Endothelial cell (in vitro differentiated cells): ENCODE data around the gene RNF145. TPM values are rescaled to one million over a fixed set of nuclear protein-coding genes. Genes with fewer than 3 reads are reported as not detected.

Experiments
- DNase-seq: peaks from one replicate; pipeline ENCODE4 v3.0.0; 2021; ENCODE audit warnings: low spot score
- H3K27ac Mint-ChIP-seq: one replicate; pipeline ENCODE4 v1.8.0; 2021; ENCODE audit warnings: mixed read lengths, inconsistent platforms; ENCODE audit not compliant: unreplicated experiment
- H3K27me3 Mint-ChIP-seq: one replicate; pipeline ENCODE4 v1.8.0; 2021; ENCODE audit warnings: mild to moderate bottlenecking, moderate library complexity, mixed read lengths, inconsistent platforms; ENCODE audit not compliant: unreplicated experiment
- H3K36me3 Mint-ChIP-seq: one replicate; pipeline ENCODE4 v1.8.0; 2021; ENCODE audit warnings: mild to moderate bottlenecking, low read depth, mixed read lengths, inconsistent platforms; ENCODE audit not compliant: unreplicated experiment
- H3K4me1 Mint-ChIP-seq: one replicate; pipeline ENCODE4 v1.8.0; 2021; ENCODE audit warnings: mild to moderate bottlenecking, mixed read lengths, inconsistent platforms; ENCODE audit not compliant: unreplicated experiment
- H3K4me3 Mint-ChIP-seq: one replicate; pipeline ENCODE4 v1.8.0; 2021; ENCODE audit warnings: mild to moderate bottlenecking, mixed read lengths, inconsistent platforms; ENCODE audit not compliant: unreplicated experiment
- H3K9me3 Mint-ChIP-seq: one replicate; pipeline ENCODE4 v1.8.0; 2021; ENCODE audit warnings: mixed read lengths, inconsistent platforms; ENCODE audit not compliant: unreplicated experiment
- CTCF ChIP-seq: fragments of 200-600 bp; sonication (generic); IDR thresholded peaks from one replicate; pipeline ENCODE4 v1.5.0; 2021; ENCODE audit warnings: antibody characterized with exemption; ENCODE audit not compliant: unreplicated experiment
- total RNA-seq: library from RNA; stranded (reverse); fragmentation: NEBNext Ultra II Directional; extraction: Animal tissue kit (Norgen Biotek cat#: 25700); gene quantifications from one replicate; pipeline ENCODE4 v1.2.1, GENCODE V29; 2021; ENCODE audit not compliant: unreplicated experiment

RNF145 gene
- total RNA-seq, 1 donor from 2014 or later, result 102 TPM

DNA sequence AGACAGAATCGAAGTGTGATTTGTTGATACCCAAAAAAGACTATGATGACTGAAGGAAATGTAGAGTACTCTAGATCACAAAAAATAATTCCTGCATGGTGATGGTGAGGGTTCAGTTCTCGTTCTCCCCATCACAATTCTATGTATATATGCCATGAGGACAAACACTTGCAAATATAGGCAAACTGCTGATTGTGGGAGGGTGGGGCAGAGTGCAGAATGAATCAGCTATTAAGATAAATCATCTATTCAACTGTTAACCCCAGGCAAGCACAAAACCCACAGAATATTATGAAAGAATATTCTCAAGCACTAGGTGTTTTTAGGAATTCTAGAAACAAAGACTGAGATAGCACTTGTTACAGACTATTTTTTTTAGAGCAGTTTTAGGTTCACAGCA, 39.8 kb upstream of the RNF145 start:
- H3K36me3 Mint-ChIP-seq, result no peaks in the 10 kb centered on the region
- H3K4me3 Mint-ChIP-seq, result no peak overlapping the region
- no peaks in the 10 kb centered on the region for H3K27me3 Mint-ChIP-seq
- TF ChIP-seq CTCF, result no peak
- no peak overlapping the region for H3K27ac Mint-ChIP-seq
- DNase-seq, result no peak
- no peaks in the 10 kb centered on the region for H3K4me1 Mint-ChIP-seq
- no peaks in the 10 kb centered on the region for H3K9me3 Mint-ChIP-seq

GRCh38 chr5:159244890-159245289, 35.5 kb upstream of the RNF145 start:
- H3K27me3 Mint-ChIP-seq, result no peaks in the 10 kb centered on the region
- H3K9me3 Mint-ChIP-seq, result no peaks in the 10 kb centered on the region
- H3K27ac Mint-ChIP-seq, result no peak overlapping the region
- no peak overlapping the region for H3K4me3 Mint-ChIP-seq
- no peaks in the 10 kb centered on the region for H3K36me3 Mint-ChIP-seq
- peaks cover 7% of the 10 kb centered on the region for H3K4me1 Mint-ChIP-seq
- DNase-seq, result no peak
- TF ChIP-seq CTCF, result no peak

DNA sequence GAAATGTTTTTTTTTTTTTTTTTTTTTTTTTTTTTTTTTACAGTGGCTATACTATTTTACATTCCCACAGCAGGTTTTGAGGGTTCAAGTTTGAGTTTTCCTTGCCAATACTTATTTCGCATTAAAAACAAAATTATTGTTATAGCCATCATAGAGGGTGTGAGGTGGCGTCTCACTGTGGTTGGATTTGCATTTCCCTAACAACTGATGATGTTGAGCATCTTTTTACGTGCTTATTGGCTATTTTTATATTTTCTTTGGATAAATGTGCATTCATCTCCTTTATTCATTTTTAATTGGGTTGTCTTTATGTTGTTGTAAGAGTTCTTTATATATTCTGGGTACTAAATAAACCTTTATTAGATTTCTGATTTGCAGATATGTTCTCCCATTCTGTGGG, 34.8 kb upstream of the RNF145 start:
- DNase-seq, result no peak
- H3K27me3 Mint-ChIP-seq, result no peaks in the 10 kb centered on the region
- H3K4me3 Mint-ChIP-seq, result no peak overlapping the region
- TF ChIP-seq CTCF, result no peak
- H3K9me3 Mint-ChIP-seq, result no peaks in the 10 kb centered on the region
- no peak overlapping the region for H3K27ac Mint-ChIP-seq
- no peaks in the 10 kb centered on the region for H3K36me3 Mint-ChIP-seq
- H3K4me1 Mint-ChIP-seq, result peaks cover 7% of the 10 kb centered on the region

- DNase-seq, result no peak
- Mint-ChIP-seq H3K36me3 (no peaks in the 10 kb centered on the region), H3K4me3 (no peak overlapping the region), H3K9me3 (no peaks in the 10 kb centered on the region), H3K27ac (no peak overlapping the region), H3K27me3 (no peaks in the 10 kb centered on the region), H3K4me1 (peaks cover 7% of the 10 kb centered on the region)
- TF ChIP-seq CTCF, result no peak
These were observed 34.0 kb upstream of the RNF145 start for GRCh38 chr5:159243385-159243784.

DNA sequence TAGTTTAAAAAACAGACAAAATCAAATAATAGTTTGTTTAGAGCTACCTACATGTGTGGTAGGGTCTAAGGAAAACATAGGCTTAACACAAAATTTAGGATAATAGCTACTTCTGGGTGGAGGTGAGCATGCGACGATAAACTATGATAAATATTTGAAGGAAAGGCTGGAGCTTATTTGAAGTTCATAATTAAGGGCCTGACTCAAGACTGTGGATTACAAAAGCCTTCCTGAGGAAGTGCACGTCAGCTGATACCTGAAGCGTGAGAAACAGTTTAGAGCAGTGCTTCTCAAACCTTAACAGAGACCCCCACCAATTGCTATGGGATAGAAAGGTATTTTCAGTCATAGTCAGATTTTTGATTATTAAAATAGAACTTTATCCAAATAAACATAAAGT, 33.3 kb upstream of the RNF145 start:
- Mint-ChIP-seq H3K36me3 (no peaks in the 10 kb centered on the region), H3K27me3 (no peaks in the 10 kb centered on the region), H3K9me3 (no peaks in the 10 kb centered on the region), H3K27ac (peak overlapping the region; percentile 89), H3K4me3 (no peak overlapping the region), H3K4me1 (peaks cover 7% of the 10 kb centered on the region)
- no peak for TF ChIP-seq CTCF
- no peak for DNase-seq
